Measurements from ENCODE around the gene ZDHHC12. TPM values are rescaled to one million over a fixed set of nuclear protein-coding genes. Genes with fewer than 3 reads are reported as not detected.

Gene ZDHHC12
- total RNA-seq, 2 donors from 2014 or later, result 37.0 to 70.3 TPM

DNA sequence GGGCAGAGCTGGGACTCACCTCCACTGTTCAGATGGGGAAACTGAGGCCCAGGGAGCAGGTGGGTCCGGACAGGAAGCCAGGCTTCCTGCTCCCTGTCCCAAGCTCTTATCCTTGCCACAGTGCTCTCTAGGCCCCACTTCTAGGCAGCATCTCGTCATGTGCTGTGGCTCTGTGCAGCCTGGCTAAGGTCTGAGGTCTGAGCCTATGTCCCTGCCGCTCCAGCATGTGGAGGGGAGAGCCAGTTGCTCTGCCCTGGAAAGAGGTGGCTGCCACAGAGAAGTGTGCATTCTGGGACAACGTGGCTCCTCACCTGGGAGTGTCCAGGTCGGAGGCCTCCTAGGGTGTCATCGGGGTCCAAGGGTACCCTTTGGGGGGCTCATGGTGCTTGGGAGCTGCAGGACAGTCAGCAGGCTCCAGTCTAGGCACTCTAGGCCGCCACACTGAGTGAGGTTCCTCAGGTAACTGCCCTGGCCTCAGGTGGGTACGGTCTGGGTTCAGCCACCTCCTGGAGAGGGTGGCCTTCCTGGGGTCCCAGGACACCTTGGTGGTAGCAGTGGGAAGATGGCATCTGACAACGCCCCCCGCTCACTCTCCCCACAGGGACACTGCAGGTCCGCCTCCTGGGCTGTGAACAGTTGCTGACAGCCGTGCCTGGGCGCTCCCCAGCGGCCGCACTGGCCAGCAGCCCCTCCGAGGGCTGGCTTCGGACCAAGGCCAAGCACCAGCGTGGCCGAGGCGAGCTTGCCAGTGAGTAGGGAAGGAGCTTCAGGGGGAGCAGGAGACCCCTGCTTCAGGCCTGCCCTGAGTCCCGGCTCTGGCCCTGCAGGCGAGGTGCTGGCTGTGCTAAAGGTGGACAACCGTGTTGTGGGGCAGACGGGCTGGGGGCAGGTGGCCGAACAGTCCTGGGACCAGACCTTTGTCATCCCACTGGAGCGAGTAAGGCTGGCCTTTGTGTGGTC lies 11.2 kb downstream of the ZDHHC12 start:
- no peaks in the 10 kb centered on the region for H3K27me3 ChIP-seq (replicated peaks; ENCODE audit: insufficient read depth)

DNA sequence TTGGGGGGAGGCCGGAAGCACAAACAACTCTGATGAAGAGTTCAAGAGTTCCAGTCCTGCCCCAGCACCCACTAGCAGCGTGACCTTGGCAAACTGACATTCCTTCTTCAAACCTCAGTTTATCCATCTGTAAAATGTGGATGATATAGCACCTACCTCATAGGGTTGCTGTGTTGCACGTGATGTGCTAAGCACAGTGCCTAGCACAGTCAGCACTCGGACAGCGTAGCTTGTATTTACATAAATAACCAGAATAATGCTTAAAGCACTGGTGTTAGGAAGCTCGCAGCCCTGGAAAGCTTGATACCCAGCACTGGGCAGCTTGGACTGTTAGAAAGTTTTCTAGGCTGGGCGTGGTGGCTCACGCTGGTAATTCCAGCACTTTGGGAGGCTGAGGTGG lies 16.5 kb downstream of the ZDHHC12 start:
- H3K27me3 ChIP-seq (replicated peaks; ENCODE audit: insufficient read depth), result no peaks in the 10 kb centered on the region
- DNase-seq (ENCODE audit: low spot score), result no peak
- no peak overlapping the region for H3K27ac ChIP-seq
- peaks cover 0 to 8% of the 10 kb centered on the region in 2 donors for H3K4me1 ChIP-seq (ENCODE audit: control insufficient read depth in 1 of 2, low read depth in 2 of 2)
- H3K4me3 ChIP-seq, result no peak overlapping the region
- no peaks in the 10 kb centered on the region for H3K36me3 ChIP-seq
- TF ChIP-seq, protein P1, sequence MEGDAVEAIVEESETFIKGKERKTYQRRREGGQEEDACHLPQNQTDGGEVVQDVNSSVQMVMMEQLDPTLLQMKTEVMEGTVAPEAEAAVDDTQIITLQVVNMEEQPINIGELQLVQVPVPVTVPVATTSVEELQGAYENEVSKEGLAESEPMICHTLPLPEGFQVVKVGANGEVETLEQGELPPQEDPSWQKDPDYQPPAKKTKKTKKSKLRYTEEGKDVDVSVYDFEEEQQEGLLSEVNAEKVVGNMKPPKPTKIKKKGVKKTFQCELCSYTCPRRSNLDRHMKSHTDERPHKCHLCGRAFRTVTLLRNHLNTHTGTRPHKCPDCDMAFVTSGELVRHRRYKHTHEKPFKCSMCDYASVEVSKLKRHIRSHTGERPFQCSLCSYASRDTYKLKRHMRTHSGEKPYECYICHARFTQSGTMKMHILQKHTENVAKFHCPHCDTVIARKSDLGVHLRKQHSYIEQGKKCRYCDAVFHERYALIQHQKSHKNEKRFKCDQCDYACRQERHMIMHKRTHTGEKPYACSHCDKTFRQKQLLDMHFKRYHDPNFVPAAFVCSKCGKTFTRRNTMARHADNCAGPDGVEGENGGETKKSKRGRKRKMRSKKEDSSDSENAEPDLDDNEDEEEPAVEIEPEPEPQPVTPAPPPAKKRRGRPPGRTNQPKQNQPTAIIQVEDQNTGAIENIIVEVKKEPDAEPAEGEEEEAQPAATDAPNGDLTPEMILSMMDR (IDR thresholded peaks at IDR 0.05), result no peak
- H3K9me3 ChIP-seq, result no peaks in the 10 kb centered on the region
- ATAC-seq (ENCODE audit: insufficient number of reproducible peaks, low FRiP score, low read depth), result no peak

More for the DNA sequence above, 11.2 kb downstream of the ZDHHC12 start:
- Histone ChIP-seq H3K36me3 (no peaks in the 10 kb centered on the region), H3K27ac (no peak overlapping the region), H3K4me1 (ENCODE audit: control insufficient read depth in 1 of 2, low read depth in 2 of 2) (no peaks in the 10 kb centered on the region), H3K4me3 (no peak overlapping the region), H3K9me3 (no peaks in the 10 kb centered on the region)
- DNase-seq (ENCODE audit: low spot score), result no peak
- no peak for ATAC-seq (ENCODE audit: insufficient number of reproducible peaks, low FRiP score, low read depth)
- TF ChIP-seq, protein P1 (IDR thresholded peaks at IDR 0.05), result no peak

DNA sequence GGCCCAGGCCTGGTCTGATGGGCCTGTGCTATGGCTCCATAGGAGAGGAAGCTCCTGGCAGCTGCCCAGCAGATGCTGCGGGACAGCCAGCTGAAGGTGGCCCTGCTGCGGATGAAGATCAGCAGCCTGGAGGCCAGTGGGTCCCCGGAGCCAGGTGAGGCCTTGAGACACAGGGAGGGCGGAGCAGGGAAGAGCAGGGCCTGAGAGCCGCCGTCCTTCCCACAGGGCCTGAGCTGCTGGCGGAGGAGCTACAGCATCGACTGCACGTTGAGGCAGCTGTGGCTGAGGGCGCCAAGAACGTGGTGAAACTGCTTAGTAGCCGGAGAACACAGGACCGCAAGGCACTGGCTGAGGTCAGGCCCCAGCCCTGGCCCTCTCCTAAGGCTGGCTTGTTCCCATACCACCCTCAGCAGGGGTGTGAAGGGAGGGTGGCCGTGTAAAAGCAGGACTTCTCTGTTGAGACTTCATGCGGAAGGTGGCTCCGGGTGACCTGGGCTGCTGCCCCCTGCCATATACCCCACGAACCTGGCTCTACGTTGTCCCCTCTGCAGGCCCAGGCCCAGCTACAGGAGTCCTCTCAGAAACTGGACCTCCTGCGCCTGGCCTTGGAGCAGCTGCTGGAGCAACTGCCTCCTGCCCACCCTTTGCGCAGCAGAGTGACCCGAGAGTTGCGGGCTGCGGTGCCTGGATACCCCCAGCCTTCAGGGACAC lies 17.1 kb downstream of the ZDHHC12 start:
- no peak overlapping the region for H3K27ac ChIP-seq
- DNase-seq (ENCODE audit: low spot score), result no peak
- ATAC-seq (ENCODE audit: insufficient number of reproducible peaks, low FRiP score, low read depth), result no peak
- H3K27me3 ChIP-seq (replicated peaks; ENCODE audit: insufficient read depth), result no peaks in the 10 kb centered on the region
- no peaks in the 10 kb centered on the region for H3K9me3 ChIP-seq
- H3K4me3 ChIP-seq, result no peak overlapping the region
- no peaks in the 10 kb centered on the region for H3K36me3 ChIP-seq
- TF ChIP-seq, protein P1 (IDR thresholded peaks at IDR 0.05), result no peak
- H3K4me1 ChIP-seq (ENCODE audit: control insufficient read depth in 1 of 2, low read depth in 2 of 2), result peaks cover 0 to 8% of the 10 kb centered on the region in 2 donors

DNA sequence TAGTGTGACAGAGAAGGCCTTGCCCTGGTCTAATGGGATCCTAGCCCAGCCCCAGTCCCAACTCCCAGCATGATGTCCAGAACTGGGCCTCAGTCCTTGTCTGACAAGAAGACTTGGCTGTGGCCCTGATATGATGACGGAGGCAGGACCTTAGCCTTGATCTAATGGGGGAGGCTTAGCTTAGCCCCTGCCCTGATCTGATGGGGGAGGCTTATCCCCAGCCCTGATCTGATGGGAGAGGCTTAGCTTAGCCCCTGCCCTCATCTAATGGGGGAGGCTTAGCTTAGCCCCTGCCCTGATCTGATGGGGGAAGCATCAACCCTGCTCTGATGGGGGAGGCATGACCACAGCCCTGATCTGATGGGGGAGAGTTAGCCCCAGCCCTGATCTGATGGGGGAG lies 17.9 kb downstream of the ZDHHC12 start:
- H3K27me3 ChIP-seq (replicated peaks; ENCODE audit: insufficient read depth), result no peaks in the 10 kb centered on the region
- no peak overlapping the region for H3K4me3 ChIP-seq
- H3K27ac ChIP-seq, result no peak overlapping the region
- H3K36me3 ChIP-seq, result no peaks in the 10 kb centered on the region
- no peaks in the 10 kb centered on the region for H3K9me3 ChIP-seq
- ATAC-seq (ENCODE audit: insufficient number of reproducible peaks, low FRiP score, low read depth) (no peak), DNase-seq (ENCODE audit: low spot score) (no peak)
- peaks cover 0 to 8% of the 10 kb centered on the region in 2 donors for H3K4me1 ChIP-seq (ENCODE audit: control insufficient read depth in 1 of 2, low read depth in 2 of 2)
- TF ChIP-seq, protein P1 (IDR thresholded peaks at IDR 0.05), result no peak

All from thoracic aorta (tissue), 2 donors.